OCI-LY7 (cell line): Measurements from ENCODE around the gene ATG12.

Source experiments
- CTCF ChIP-seq: fragments of 200-600 bp; sonication (generic); conservative IDR thresholded peaks from 2 replicates; pipeline ENCODE4 v1.5.1; 2014; ENCODE audit warnings: mild to moderate bottlenecking, antibody characterized with exemption, low read length, moderate library complexity, mixed read lengths
- EZH2phosphoT487 ChIP-seq: fragments of 200-600 bp; sonication (generic); IDR thresholded peaks from 2 replicates; pipeline ENCODE4 v1.6.1; 2018; ENCODE audit warnings: low read depth, borderline replicate concordance, mild to moderate bottlenecking, mixed run types, antibody characterized with exemption, low read length, moderate library complexity, mixed read lengths

- TF ChIP-seq CTCF = no peak
- TF ChIP-seq EZH2phosphoT487 = no peak
Observed at GRCh38 chr5:115795700-115796099, 45.7 kb downstream of the ATG12 start.
